Panc1 (cell line): ENCODE results near the gene MYH8.

Experiments used
- CTCF ChIP-seq: fragments of 450-650 bp; IDR thresholded peaks from 2 replicates; pipeline ENCODE4 v1.5.1; 2017; ENCODE audit warnings: mild to moderate bottlenecking
- POLR2AphosphoS5 ChIP-seq: IDR thresholded peaks from 2 replicates; pipeline ENCODE4 v1.6.1; 2012; ENCODE audit warnings: mild to moderate bottlenecking, low read depth, low read length, moderate library complexity
- REST ChIP-seq, 2 experiments: IDR thresholded peaks; 2 replicates each; pipeline ENCODE4 v1.6.1; 2011 to 2012; ENCODE audit warnings: low read depth in 2 of 2, control low read depth in 1 of 2, low read length in 1 of 2, mild to moderate bottlenecking in 1 of 2, moderate library complexity in 1 of 2; ENCODE audit not compliant: insufficient read depth in 1 of 2
- TCF7L2 ChIP-seq: IDR thresholded peaks from 2 replicates; pipeline ENCODE4 v1.6.1; 2011; ENCODE audit warnings: mild to moderate bottlenecking, low read depth, low read length, inconsistent platforms

GRCh38 chr17:10403589-10403988, 18.2 kb downstream of the MYH8 start:
- no peak for TF ChIP-seq POLR2AphosphoS5
- no peak for TF ChIP-seq CTCF
- TF ChIP-seq TCF7L2, result no peak
- TF ChIP-seq REST (IDR thresholded peaks at IDR 0.05; ENCODE audit: insufficient read depth in 1 of 2, low read depth in 2 of 2, low read length in 1 of 2), result no peak
